Activated CD8-positive, alpha-beta memory T cell treated with anti-CD3 and anti-CD28 coated beads, Interleukin-2, amount 50 U/mL, for 24 hours (primary cell): ENCODE data around the gene CAMTA1.

Source experiments
- DNase-seq: peaks from one replicate; pipeline ENCODE4 v3.0.0-alpha.2; 2020; ENCODE audit errors: extremely low read depth

CAMTA1 gene

GRCh38 chr1:7339953-7340352 lies 554.7 kb downstream of the CAMTA1 start:
- no peak for DNase-seq

GRCh38 chr1:7341145-7341905 lies 556.1 kb downstream of the CAMTA1 start:
- DNase-seq = no peak

- DNase-seq = no peak
Observed at GRCh38 chr1:7343882-7344281, 558.6 kb downstream of the CAMTA1 start.

GRCh38 chr1:7344299-7344698 lies 559.0 kb downstream of the CAMTA1 start:
- DNase-seq = no peak

- DNase-seq = no peak
Observed at GRCh38 chr1:7345516-7345915, 560.3 kb downstream of the CAMTA1 start.

- no peak for DNase-seq
Observed at GRCh38 chr1:7346070-7346596, 560.9 kb downstream of the CAMTA1 start.

- DNase-seq = no peak
Observed at GRCh38 chr1:7346600-7347570, 561.6 kb downstream of the CAMTA1 start.

- DNase-seq = no peak
Observed at GRCh38 chr1:7348073-7348472, 562.8 kb downstream of the CAMTA1 start.

GRCh38 chr1:7348580-7348979 lies 563.3 kb downstream of the CAMTA1 start:
- no peak for DNase-seq

GRCh38 chr1:7350804-7351203 lies 565.5 kb downstream of the CAMTA1 start:
- no peak for DNase-seq

GRCh38 chr1:7351649-7352048 lies 566.4 kb downstream of the CAMTA1 start:
- DNase-seq = no peak

GRCh38 chr1:7352364-7352763 lies 567.1 kb downstream of the CAMTA1 start:
- no peak for DNase-seq

GRCh38 chr1:7352974-7353373 lies 567.7 kb downstream of the CAMTA1 start:
- DNase-seq = no peak

- DNase-seq = no peak
Observed at GRCh38 chr1:7355646-7356045, 570.4 kb downstream of the CAMTA1 start.

- DNase-seq = no peak
Observed at GRCh38 chr1:7356079-7356478, 570.8 kb downstream of the CAMTA1 start.

GRCh38 chr1:7358425-7358824 lies 573.2 kb downstream of the CAMTA1 start:
- no peak for DNase-seq

GRCh38 chr1:7360526-7360925 lies 575.3 kb downstream of the CAMTA1 start:
- no peak for DNase-seq

- no peak for DNase-seq
Observed at GRCh38 chr1:7362947-7363346, 577.7 kb downstream of the CAMTA1 start.

GRCh38 chr1:7363450-7363849 lies 578.2 kb downstream of the CAMTA1 start:
- DNase-seq = no peak

GRCh38 chr1:7365706-7366105 lies 580.5 kb downstream of the CAMTA1 start:
- no peak for DNase-seq

- DNase-seq = no peak
Observed at GRCh38 chr1:7366286-7366954, 581.2 kb downstream of the CAMTA1 start.
